ENCODE data around the gene ZNF213. TPM values are rescaled to one million over a fixed set of nuclear protein-coding genes. Genes with fewer than 3 reads are reported as not detected.

Gene ZNF213
- total RNA-seq, 1 donor = 8.0 TPM

DNA sequence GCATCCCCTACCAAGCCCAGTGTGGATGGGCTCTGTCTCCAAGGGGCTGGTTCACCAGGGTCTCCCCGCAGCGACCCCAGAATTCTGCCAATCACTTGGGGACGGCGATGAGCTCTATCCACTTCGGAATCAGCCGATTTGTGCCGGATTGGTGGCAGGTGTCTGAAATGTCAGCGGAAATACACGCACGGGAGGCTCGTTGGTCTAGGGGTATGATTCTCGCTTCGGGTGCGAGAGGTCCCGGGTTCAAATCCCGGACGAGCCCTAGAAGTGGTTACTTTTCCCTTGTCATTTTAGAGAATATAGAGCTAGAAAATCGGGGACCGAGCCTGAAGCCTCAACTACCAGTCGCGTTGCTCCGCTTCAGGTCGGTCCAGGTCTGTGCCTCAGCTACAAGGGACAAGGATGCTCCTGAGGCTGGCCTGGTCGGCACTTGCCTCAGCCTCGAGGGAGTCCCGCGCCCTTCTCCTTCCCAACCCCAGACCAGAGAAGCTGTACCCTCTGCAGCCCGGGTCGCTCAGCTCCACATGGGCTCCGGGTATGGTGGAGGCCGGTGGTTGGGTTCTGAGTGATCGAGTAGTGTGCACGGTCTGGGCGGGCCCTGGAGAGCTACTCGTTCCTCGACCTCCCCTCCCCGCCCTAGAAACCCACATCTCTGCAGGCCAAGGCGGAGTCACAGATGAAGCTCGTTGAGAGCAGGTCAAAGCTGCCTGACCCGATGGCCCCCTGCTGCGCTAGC is 37.2 kb downstream of the ZNF213 start:
- H3K4me3 ChIP-seq (ENCODE audit: insufficient read depth, low read length) = no peak overlapping the region
- H3K36me3 ChIP-seq (ENCODE audit: insufficient read depth, low read length) = no peaks in the 10 kb centered on the region
- no peak overlapping the region for H2AFZ ChIP-seq (ENCODE audit: low read length)
- no peak for TF ChIP-seq CTCF (IDR thresholded peaks at IDR 0.05; ENCODE audit: extremely low read depth, low read depth, low read length)
- H3K79me2 ChIP-seq (ENCODE audit: insufficient read depth, low read length) = no peaks in the 10 kb centered on the region
- H3K4me1 ChIP-seq (ENCODE audit: insufficient read depth, low read length) = no peaks in the 10 kb centered on the region
- H3K9me3 ChIP-seq (ENCODE audit: low read depth, low read length) = no peaks in the 10 kb centered on the region
- H3K27me3 ChIP-seq (ENCODE audit: insufficient read depth, low read length) = peaks cover 55% of the 10 kb centered on the region
- DNase-seq (ENCODE audit: insufficient read length, low spot score, missing footprints) = peak; percentile 93
- peak overlapping the region; percentile 9 for H3K4me2 ChIP-seq (ENCODE audit: insufficient read depth, low read length)
- no peaks in the 10 kb centered on the region for H4K20me1 ChIP-seq (ENCODE audit: insufficient read depth, low read length)
- H3K27ac ChIP-seq (ENCODE audit: low read depth, low read length) = no peak overlapping the region

- Histone ChIP-seq H3K4me3 (ENCODE audit: insufficient read depth, low read length) (no peak overlapping the region), H3K4me1 (ENCODE audit: insufficient read depth, low read length) (no peaks in the 10 kb centered on the region), H3K4me2 (ENCODE audit: insufficient read depth, low read length) (no peak overlapping the region), H3K36me3 (ENCODE audit: insufficient read depth, low read length) (no peaks in the 10 kb centered on the region), H3K27ac (ENCODE audit: low read depth, low read length) (no peak overlapping the region), H3K27me3 (ENCODE audit: insufficient read depth, low read length) (peaks cover 44% of the 10 kb centered on the region), H2AFZ (ENCODE audit: low read length) (no peak overlapping the region), H3K9me3 (ENCODE audit: low read depth, low read length) (no peaks in the 10 kb centered on the region), H4K20me1 (ENCODE audit: insufficient read depth, low read length) (no peaks in the 10 kb centered on the region), H3K79me2 (ENCODE audit: insufficient read depth, low read length) (no peaks in the 10 kb centered on the region)
- peak; percentile 30 for TF ChIP-seq CTCF (IDR thresholded peaks at IDR 0.05; ENCODE audit: extremely low read depth, low read depth, low read length)
- peak; percentile 81 for DNase-seq (ENCODE audit: insufficient read length, low spot score, missing footprints)
Observed at GRCh38 chr16:3173892-3174617, 39.2 kb downstream of the ZNF213 start.

GRCh38 chr16:3174618-3175148 is 39.9 kb downstream of the ZNF213 start:
- H3K9me3 ChIP-seq (ENCODE audit: low read depth, low read length) = no peaks in the 10 kb centered on the region
- H3K36me3 ChIP-seq (ENCODE audit: insufficient read depth, low read length) = no peaks in the 10 kb centered on the region
- H3K4me3 ChIP-seq (ENCODE audit: insufficient read depth, low read length) = no peak overlapping the region
- no peaks in the 10 kb centered on the region for H4K20me1 ChIP-seq (ENCODE audit: insufficient read depth, low read length)
- H3K27ac ChIP-seq (ENCODE audit: low read depth, low read length) = no peak overlapping the region
- peaks cover 43% of the 10 kb centered on the region for H3K27me3 ChIP-seq (ENCODE audit: insufficient read depth, low read length)
- no peaks in the 10 kb centered on the region for H3K79me2 ChIP-seq (ENCODE audit: insufficient read depth, low read length)
- no peak overlapping the region for H2AFZ ChIP-seq (ENCODE audit: low read length)
- no peak for TF ChIP-seq CTCF (IDR thresholded peaks at IDR 0.05; ENCODE audit: extremely low read depth, low read depth, low read length)
- DNase-seq (ENCODE audit: insufficient read length, low spot score, missing footprints) = peak; percentile 23
- no peaks in the 10 kb centered on the region for H3K4me1 ChIP-seq (ENCODE audit: insufficient read depth, low read length)
- H3K4me2 ChIP-seq (ENCODE audit: insufficient read depth, low read length) = peak overlapping the region; percentile 11

All from osteoblast (primary cell).